ENCODE data around the gene METTL27.
A peak's percentile ranks its signal among the peaks of the same experiment; 100 is the strongest.

Gene METTL27

DNA sequence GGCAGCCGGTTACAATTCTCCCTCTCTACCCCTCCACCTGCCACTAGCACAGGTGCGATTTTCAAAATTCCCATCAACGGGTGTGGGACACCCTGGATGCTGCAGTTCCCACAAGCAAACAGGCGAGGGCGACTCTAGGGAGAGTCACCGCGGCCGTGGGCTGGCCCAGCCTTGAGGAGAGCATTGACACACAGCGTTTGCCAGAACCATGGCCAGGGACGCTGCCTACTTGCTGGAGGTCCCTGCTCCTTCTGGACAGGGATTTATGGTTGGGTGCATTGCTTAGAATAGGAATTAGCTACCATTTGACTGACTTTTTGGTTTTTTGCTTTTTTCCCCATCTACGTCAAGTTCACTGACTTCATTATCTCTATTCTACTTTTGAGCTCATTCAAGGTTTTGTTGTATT lies 30.6 kb downstream of the METTL27 start:
- TF ChIP-seq CTCF (IDR thresholded peaks at IDR 0.05) = peak; percentile 92

GRCh38 chr7:73810998-73811360 lies 31.3 kb downstream of the METTL27 start:
- no peak for TF ChIP-seq CTCF (IDR thresholded peaks at IDR 0.05)

DNA sequence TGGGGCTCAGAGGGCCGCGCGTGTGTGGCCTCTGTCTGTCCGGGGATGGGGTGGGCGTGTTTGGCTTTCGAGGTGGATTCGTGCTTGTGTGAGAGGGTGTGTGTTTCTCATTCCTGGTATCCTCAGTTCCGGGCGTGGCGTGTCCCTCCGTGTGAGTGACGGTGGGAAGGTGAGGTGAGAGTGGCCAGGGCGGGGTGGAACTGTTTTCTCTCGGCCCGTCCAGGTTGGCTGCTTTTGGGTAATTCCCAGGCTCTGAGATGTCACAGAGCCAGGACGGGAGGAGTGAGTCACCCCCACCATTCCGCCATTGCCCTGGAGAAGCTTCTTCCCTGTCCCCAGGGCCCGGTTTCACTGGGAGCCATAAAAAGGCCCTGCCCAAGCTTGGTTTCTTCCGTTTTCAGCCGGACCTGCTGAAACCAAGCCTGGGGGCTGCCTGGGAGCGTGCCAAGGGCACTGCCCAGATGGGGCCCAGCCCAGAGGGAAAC lies 32.8 kb downstream of the METTL27 start:
- TF ChIP-seq CTCF (IDR thresholded peaks at IDR 0.05) = no peak

GRCh38 chr7:73802459-73802858 lies 39.9 kb downstream of the METTL27 start:
- no peak for TF ChIP-seq CTCF (IDR thresholded peaks at IDR 0.05)

GRCh38 chr7:73801577-73801976 lies 40.7 kb downstream of the METTL27 start:
- no peak for TF ChIP-seq CTCF (IDR thresholded peaks at IDR 0.05)

- no peak for TF ChIP-seq CTCF (IDR thresholded peaks at IDR 0.05)
Measured at GRCh38 chr7:73799282-73800141, 42.8 kb downstream of the METTL27 start.

DNA sequence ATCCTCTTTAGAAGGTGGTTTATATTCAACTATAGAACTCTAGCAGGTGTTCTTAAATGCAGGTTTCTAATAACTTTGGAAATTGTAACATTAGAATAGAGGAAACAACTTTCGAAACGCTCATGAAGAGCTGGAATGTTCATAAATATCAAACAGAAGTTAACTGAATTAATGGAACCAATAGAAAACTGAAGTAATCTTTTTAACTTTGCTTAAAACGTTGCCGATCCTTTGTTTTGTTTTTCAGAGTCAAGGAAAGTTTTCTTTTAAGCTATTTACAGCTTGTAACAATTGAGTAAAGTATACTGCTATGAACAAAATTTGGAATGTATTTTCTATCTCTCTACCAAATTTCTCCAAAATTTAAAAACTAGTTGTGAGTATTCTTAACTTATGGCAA lies 53.3 kb downstream of the METTL27 start:
- no peak for TF ChIP-seq CTCF (IDR thresholded peaks at IDR 0.05)
